Mesothelial cell of epicardium (in vitro differentiated cells): ENCODE measurements around the gene CHML. TPM values are rescaled to one million over a fixed set of nuclear protein-coding genes. Genes with fewer than 3 reads are reported as not detected.

Source experiments
- DNase-seq, 2 experiments: peaks; one replicate each; pipeline ENCODE4 v3.0.0; 2021; ENCODE audit warnings: low spot score in 2 of 2; ENCODE audit not compliant: unreplicated experiment in 2 of 2
- H3K27ac Mint-ChIP-seq: 2 replicates; pipeline ENCODE4 v1.8.0; 2021; ENCODE audit warnings: mixed read lengths
- H3K27me3 Mint-ChIP-seq: 2 replicates; pipeline ENCODE4 v1.8.0; 2021; ENCODE audit warnings: low read depth, mixed read lengths
- H3K36me3 Mint-ChIP-seq: 2 replicates; pipeline ENCODE4 v1.8.0; 2021; ENCODE audit warnings: mixed read lengths
- H3K4me1 Mint-ChIP-seq: 2 replicates; pipeline ENCODE4 v1.8.0; 2021; ENCODE audit warnings: mixed read lengths
- H3K4me3 Mint-ChIP-seq: 2 replicates; pipeline ENCODE4 v1.8.0; 2021; ENCODE audit warnings: mild to moderate bottlenecking, moderate library complexity, mixed read lengths
- H3K9me3 Mint-ChIP-seq: 2 replicates; pipeline ENCODE4 v1.8.0; 2021; ENCODE audit warnings: mixed read lengths
- total RNA-seq: library from RNA; stranded (reverse); gene quantifications from 3 replicates; pipeline ENCODE4 v1.2.1, GENCODE V29; 2021
- TF ChIP-seq, protein P1 (sequence below): fragments of 200-600 bp; sonication (generic); IDR thresholded peaks from one replicate; pipeline ENCODE4 v1.5.0; 2021; ENCODE audit warnings: antibody characterized with exemption; ENCODE audit not compliant: unreplicated experiment

The CHML gene
- total RNA-seq, 1 donor from 2014 or later: 21.2 TPM

DNA sequence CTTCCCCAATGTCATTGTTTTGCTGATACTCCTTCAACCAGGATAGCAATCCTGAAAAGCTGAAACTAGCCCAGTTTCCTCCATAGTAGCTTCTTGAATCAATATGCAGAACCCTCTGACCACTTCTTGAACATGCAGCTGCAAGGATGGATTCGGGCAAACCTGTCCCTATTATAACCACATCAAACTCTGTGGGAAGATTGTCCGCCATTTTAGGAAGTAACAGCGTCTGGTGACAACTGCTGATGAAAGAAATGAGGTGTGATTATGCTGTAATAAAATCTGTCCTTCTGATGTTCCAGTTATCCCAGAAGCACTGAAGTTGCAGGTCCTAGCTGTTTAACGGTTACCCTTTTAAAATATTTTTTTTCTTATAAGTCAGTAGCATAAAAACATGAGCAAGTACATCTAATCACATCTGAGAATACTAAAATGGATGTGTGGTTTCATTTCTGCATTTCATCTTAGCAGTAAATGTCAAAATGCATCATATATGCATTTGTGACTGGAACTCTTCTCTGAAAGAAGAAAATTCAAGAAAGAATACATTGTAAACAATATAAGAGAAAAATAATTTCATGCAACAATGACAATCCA is 4.5 kb downstream of the CHML start:
- H3K27me3 Mint-ChIP-seq: no peaks in the 10 kb centered on the region
- no peak overlapping the region for H3K27ac Mint-ChIP-seq
- peaks cover 23% of the 10 kb centered on the region for H3K36me3 Mint-ChIP-seq
- peaks cover 8% of the 10 kb centered on the region for H3K9me3 Mint-ChIP-seq
- H3K4me1 Mint-ChIP-seq: peaks cover 39% of the 10 kb centered on the region
- TF ChIP-seq, protein P1, sequence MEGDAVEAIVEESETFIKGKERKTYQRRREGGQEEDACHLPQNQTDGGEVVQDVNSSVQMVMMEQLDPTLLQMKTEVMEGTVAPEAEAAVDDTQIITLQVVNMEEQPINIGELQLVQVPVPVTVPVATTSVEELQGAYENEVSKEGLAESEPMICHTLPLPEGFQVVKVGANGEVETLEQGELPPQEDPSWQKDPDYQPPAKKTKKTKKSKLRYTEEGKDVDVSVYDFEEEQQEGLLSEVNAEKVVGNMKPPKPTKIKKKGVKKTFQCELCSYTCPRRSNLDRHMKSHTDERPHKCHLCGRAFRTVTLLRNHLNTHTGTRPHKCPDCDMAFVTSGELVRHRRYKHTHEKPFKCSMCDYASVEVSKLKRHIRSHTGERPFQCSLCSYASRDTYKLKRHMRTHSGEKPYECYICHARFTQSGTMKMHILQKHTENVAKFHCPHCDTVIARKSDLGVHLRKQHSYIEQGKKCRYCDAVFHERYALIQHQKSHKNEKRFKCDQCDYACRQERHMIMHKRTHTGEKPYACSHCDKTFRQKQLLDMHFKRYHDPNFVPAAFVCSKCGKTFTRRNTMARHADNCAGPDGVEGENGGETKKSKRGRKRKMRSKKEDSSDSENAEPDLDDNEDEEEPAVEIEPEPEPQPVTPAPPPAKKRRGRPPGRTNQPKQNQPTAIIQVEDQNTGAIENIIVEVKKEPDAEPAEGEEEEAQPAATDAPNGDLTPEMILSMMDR: no peak
- DNase-seq: no peak
- H3K4me3 Mint-ChIP-seq: no peak overlapping the region

DNA sequence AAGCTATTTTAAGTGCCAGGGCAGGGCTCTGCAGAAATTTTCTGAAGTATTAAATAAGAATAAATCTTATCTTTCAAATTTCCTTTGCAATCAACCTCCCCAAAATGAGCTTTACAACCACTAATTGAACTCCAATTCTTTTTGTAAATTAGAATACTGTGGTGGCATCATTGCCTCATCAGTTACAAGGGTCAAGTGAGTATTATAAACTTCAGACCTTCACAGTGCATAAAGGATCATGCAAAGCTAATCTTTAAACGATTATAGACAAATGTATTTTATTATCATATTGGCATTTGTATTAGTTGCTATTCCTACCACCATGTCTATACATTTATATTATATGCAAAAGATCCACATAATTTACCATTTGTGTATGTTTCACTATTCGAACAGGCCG is 7.2 kb downstream of the CHML start:
- Mint-ChIP-seq H3K36me3 (peaks cover 23% of the 10 kb centered on the region), H3K27ac (no peak overlapping the region), H3K27me3 (no peaks in the 10 kb centered on the region), H3K9me3 (peaks cover 8% of the 10 kb centered on the region), H3K4me3 (no peak overlapping the region), H3K4me1 (peaks cover 27% of the 10 kb centered on the region)
- TF ChIP-seq, protein P1: no peak
- no peak for DNase-seq

DNA sequence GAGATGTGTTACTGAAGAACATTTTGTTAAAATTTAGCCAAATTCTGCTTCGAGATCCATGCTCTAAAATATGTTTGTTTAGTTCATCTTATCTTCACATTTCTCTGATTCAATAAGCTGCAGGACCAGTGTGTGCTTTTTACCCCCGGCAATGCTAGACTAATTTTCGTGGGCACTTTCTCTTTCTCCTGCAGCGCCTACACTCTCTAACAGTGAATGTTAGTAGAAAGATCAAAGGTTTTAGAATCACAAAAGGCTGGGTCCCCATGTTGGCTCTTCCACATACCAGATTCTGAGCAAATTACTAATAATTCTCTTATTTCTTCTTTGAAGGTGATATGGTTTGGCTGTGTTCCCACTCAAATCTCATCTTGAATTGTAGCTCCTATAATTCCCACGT is 8.5 kb downstream of the CHML start:
- H3K27me3 Mint-ChIP-seq: no peaks in the 10 kb centered on the region
- H3K4me3 Mint-ChIP-seq: no peak overlapping the region
- peaks cover 16% of the 10 kb centered on the region for H3K4me1 Mint-ChIP-seq
- DNase-seq: no peak
- peak overlapping the region; percentile 23 for H3K27ac Mint-ChIP-seq
- H3K9me3 Mint-ChIP-seq: peaks cover 8% of the 10 kb centered on the region
- H3K36me3 Mint-ChIP-seq: peaks cover 23% of the 10 kb centered on the region
- TF ChIP-seq, protein P1: no peak

DNA sequence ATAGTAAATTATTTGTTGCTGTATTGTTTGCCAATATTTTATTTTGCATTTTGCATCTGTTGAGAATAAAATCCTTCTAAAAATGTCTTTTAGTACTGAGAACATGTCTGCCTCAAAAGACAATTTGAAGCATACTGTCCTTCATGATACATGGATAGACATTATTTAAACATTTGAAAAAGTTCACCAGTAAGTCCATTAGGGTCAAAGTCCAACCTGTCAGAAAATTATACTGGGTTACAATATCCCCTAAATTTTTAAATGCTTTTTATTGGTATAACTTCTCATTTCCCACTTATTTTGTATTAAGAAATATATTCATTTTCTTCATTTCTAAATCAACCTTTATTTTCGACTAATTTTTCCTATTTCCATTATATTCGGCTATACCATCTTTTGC is 9.3 kb downstream of the CHML start:
- Mint-ChIP-seq H3K27ac (no peak overlapping the region), H3K9me3 (peaks cover 8% of the 10 kb centered on the region), H3K4me1 (peaks cover 13% of the 10 kb centered on the region), H3K36me3 (peaks cover 23% of the 10 kb centered on the region), H3K4me3 (no peak overlapping the region), H3K27me3 (no peaks in the 10 kb centered on the region)
- TF ChIP-seq, protein P1: no peak
- no peak for DNase-seq

DNA sequence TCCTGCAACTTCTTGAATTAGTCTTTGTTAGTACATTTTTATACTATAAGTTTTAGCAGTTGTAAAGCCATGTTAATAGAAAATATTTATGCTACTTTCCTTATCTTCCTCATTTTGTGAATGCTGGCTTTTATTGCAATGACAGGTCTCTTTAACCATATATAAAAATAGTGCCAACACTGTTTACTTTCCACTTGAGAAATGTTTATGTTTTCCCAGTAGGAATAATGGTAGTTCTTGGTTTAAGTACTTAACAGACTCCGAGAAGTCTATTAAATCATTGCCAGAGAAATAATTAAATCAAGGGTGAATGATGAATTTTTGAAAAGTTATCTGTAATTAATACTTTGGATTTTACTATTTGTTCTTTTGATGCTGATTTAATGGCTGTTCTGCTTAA is 9.7 kb downstream of the CHML start:
- peaks cover 7% of the 10 kb centered on the region for H3K9me3 Mint-ChIP-seq
- peaks cover 21% of the 10 kb centered on the region for H3K36me3 Mint-ChIP-seq
- DNase-seq: no peak
- H3K27ac Mint-ChIP-seq: no peak overlapping the region
- TF ChIP-seq, protein P1: no peak
- H3K4me1 Mint-ChIP-seq: peaks cover 13% of the 10 kb centered on the region
- H3K4me3 Mint-ChIP-seq: no peak overlapping the region
- H3K27me3 Mint-ChIP-seq: no peaks in the 10 kb centered on the region

DNA sequence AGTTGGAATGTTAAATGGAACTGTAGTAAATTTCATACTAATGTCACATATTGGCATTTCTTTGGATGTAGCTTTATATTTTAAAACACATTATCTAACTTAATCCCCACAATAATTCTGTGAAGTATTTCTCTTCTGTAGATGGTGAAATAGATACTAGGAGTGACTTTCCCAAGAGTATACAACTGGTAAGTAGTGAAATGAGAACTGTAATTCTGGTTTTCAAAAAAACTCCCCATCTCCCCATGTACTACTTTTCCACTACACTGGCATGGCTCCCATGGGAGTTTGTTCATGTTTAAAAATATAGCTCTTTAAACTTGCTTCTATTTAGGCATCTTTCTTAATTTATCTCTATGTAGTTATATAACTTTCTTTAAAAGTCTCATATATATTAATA is 10.2 kb downstream of the CHML start:
- Mint-ChIP-seq H3K27me3 (no peaks in the 10 kb centered on the region), H3K4me3 (no peak overlapping the region), H3K9me3 (peaks cover 2% of the 10 kb centered on the region), H3K27ac (no peak overlapping the region), H3K36me3 (peaks cover 16% of the 10 kb centered on the region), H3K4me1 (peaks cover 13% of the 10 kb centered on the region)
- DNase-seq: no peak
- TF ChIP-seq, protein P1: no peak
